Nephron (organoid): Measurements from ENCODE around the gene LCOR.

ENCODE experiments used
- H3K27ac Mint-ChIP-seq, 3 experiments: 2 replicates each; pipeline ENCODE4 v1.8.0; 2020; ENCODE audit warnings: mixed read lengths in 3 of 3, mild to moderate bottlenecking in 2 of 3, moderate library complexity in 1 of 3
- H3K27me3 Mint-ChIP-seq: 2 replicates; pipeline ENCODE4 v1.8.0; 2021; ENCODE audit warnings: low read depth, mild to moderate bottlenecking, moderate library complexity, mixed read lengths
- H3K36me3 Mint-ChIP-seq: 2 replicates; pipeline ENCODE4 v1.8.0; 2020; ENCODE audit warnings: low read depth, mixed read lengths
- H3K4me1 Mint-ChIP-seq: 2 replicates; pipeline ENCODE4 v1.8.0; 2020; ENCODE audit warnings: mixed read lengths
- H3K4me3 Mint-ChIP-seq, 3 experiments: 2 replicates each; pipeline ENCODE4 v1.8.0; 2020; ENCODE audit warnings: mild to moderate bottlenecking in 3 of 3, mixed read lengths in 3 of 3, moderate library complexity in 2 of 3
- H3K9me3 Mint-ChIP-seq: 2 replicates; pipeline ENCODE4 v1.8.0; 2020; ENCODE audit warnings: mixed read lengths
- TF ChIP-seq, protein P1 (sequence below), 3 experiments: fragments of 200-600 bp; sonication (generic); IDR thresholded peaks; one replicate each; pipeline ENCODE4 v1.5.0; 2021; ENCODE audit warnings: antibody characterized with exemption in 3 of 3; ENCODE audit not compliant: unreplicated experiment in 3 of 3

The LCOR gene

DNA sequence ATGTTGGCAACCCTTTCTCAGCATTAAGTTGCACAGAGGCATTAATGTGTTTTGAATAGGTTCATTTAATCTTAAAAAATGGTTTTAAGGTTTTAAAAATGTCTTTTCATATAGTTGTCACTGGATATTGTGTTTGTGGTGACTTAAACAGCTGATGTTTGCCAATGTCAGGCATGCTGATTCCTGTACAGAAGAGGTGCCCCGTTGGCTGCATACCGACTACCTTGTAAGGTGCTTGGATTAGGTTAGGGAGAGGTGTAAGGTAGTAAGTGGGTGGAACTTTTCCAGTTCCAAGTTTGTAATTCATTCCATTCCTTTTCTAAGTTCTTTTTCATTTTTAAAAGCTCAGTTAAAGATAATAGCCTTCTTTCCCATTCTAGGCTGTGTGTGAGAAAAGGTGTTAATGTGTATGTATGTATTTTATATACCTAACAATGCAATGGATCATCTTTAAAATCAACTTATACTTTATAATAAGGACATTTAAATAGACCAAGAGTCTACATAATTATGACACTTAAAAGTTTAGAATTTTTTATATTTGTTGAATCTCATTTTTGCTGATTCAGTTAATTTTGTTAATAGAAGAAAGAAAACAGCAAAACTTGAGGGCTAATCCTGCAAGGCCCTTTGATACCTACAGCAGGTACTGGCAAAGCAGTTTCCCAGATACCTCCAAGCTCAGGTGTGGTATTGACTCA, 155.2 kb downstream of the LCOR start:
- no peaks in the 10 kb centered on the region for H3K9me3 Mint-ChIP-seq
- H3K27ac Mint-ChIP-seq: no peak overlapping the region
- peaks cover 9% of the 10 kb centered on the region for H3K36me3 Mint-ChIP-seq
- no peaks in the 10 kb centered on the region for H3K27me3 Mint-ChIP-seq
- no peak overlapping the region for H3K4me3 Mint-ChIP-seq
- H3K4me1 Mint-ChIP-seq: peaks cover 28% of the 10 kb centered on the region
- TF ChIP-seq, protein P1, sequence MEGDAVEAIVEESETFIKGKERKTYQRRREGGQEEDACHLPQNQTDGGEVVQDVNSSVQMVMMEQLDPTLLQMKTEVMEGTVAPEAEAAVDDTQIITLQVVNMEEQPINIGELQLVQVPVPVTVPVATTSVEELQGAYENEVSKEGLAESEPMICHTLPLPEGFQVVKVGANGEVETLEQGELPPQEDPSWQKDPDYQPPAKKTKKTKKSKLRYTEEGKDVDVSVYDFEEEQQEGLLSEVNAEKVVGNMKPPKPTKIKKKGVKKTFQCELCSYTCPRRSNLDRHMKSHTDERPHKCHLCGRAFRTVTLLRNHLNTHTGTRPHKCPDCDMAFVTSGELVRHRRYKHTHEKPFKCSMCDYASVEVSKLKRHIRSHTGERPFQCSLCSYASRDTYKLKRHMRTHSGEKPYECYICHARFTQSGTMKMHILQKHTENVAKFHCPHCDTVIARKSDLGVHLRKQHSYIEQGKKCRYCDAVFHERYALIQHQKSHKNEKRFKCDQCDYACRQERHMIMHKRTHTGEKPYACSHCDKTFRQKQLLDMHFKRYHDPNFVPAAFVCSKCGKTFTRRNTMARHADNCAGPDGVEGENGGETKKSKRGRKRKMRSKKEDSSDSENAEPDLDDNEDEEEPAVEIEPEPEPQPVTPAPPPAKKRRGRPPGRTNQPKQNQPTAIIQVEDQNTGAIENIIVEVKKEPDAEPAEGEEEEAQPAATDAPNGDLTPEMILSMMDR (IDR thresholded peaks at IDR 0.05; ENCODE audit: unreplicated experiment in 3 of 3): no peak

GRCh38 chr10:96987842-96988175, 155.7 kb downstream of the LCOR start:
- H3K27ac Mint-ChIP-seq: no peak overlapping the region
- peaks cover 28% of the 10 kb centered on the region for H3K4me1 Mint-ChIP-seq
- no peak overlapping the region for H3K4me3 Mint-ChIP-seq
- no peaks in the 10 kb centered on the region for H3K27me3 Mint-ChIP-seq
- no peaks in the 10 kb centered on the region for H3K9me3 Mint-ChIP-seq
- TF ChIP-seq, protein P1 (IDR thresholded peaks at IDR 0.05; ENCODE audit: unreplicated experiment in 3 of 3): no peak
- peaks cover 4% of the 10 kb centered on the region for H3K36me3 Mint-ChIP-seq

DNA sequence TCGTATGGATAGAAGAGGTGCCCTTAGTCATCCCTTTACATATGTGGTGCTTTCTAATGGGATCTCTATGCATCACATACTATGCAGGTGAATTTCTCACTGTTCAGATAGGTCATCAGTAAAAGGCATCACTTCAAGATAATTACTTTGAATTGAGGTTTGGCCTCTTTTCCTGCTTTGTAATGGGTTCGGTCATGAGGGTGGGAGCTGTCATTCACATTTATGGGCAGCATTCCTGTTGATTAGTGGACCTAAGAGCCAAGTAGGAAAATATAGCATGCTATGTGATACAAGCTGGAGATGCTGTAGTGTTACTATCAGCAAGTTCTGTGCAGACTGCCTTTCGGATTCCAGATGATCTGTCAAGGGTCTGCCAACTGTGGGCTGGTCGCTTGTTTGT, 156.3 kb downstream of the LCOR start:
- no peaks in the 10 kb centered on the region for H3K36me3 Mint-ChIP-seq
- TF ChIP-seq, protein P1 (IDR thresholded peaks at IDR 0.05; ENCODE audit: unreplicated experiment in 3 of 3): no peak
- H3K9me3 Mint-ChIP-seq: no peaks in the 10 kb centered on the region
- H3K4me1 Mint-ChIP-seq: peaks cover 28% of the 10 kb centered on the region
- H3K27ac Mint-ChIP-seq: peak overlapping the region in 1 of 3 experiments; percentile 52
- H3K27me3 Mint-ChIP-seq: no peaks in the 10 kb centered on the region
- no peak overlapping the region for H3K4me3 Mint-ChIP-seq

DNA sequence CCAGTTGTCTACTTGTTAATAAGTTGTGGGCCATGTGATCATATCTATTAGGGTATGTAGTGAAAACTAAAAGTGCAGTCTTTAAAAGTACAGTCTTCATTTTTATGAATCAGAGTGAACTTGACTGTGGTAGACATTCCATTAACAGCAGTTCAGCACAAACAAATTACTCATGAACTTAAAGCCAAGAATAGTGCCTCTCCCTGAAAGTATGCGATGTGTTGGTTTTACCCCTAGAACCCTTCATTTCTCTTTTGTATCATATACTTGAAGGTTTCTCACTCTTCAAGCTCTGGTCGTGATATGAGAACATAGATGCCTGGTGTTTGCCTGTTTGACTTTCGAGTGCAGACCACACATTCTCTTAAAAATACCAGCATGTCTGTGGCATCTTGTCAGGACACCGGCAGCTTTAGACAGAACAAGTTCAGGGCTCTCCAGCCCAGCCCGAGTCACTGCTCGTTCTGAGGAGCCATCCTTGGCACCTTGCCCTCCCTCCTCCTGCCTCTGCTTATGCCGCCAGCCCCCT, 159.3 kb downstream of the LCOR start:
- no peak overlapping the region for H3K4me3 Mint-ChIP-seq
- no peaks in the 10 kb centered on the region for H3K27me3 Mint-ChIP-seq
- H3K36me3 Mint-ChIP-seq: no peaks in the 10 kb centered on the region
- H3K9me3 Mint-ChIP-seq: no peaks in the 10 kb centered on the region
- no peak overlapping the region for H3K27ac Mint-ChIP-seq
- H3K4me1 Mint-ChIP-seq: peaks cover 23% of the 10 kb centered on the region
- TF ChIP-seq, protein P1 (IDR thresholded peaks at IDR 0.05; ENCODE audit: unreplicated experiment in 3 of 3): no peak

GRCh38 chr10:96992721-96993120, 160.6 kb downstream of the LCOR start:
- TF ChIP-seq, protein P1 (IDR thresholded peaks at IDR 0.05; ENCODE audit: unreplicated experiment in 3 of 3): no peak
- H3K27ac Mint-ChIP-seq: no peak overlapping the region

GRCh38 chr10:96995851-96996250, 163.8 kb downstream of the LCOR start:
- Mint-ChIP-seq H3K9me3 (no peaks in the 10 kb centered on the region), H3K27ac (peak overlapping the region; percentile 53 to 75 (median 74)), H3K4me3 (no peak overlapping the region), H3K27me3 (no peaks in the 10 kb centered on the region), H3K4me1 (peaks cover 17% of the 10 kb centered on the region), H3K36me3 (no peaks in the 10 kb centered on the region)
- TF ChIP-seq, protein P1 (IDR thresholded peaks at IDR 0.05; ENCODE audit: unreplicated experiment in 3 of 3): no peak

More at GRCh38 chr10:96992721-96993120, 160.6 kb downstream of the LCOR start:
- no peaks in the 10 kb centered on the region for H3K9me3 Mint-ChIP-seq
- H3K36me3 Mint-ChIP-seq: no peaks in the 10 kb centered on the region
- no peaks in the 10 kb centered on the region for H3K27me3 Mint-ChIP-seq
- peaks cover 23% of the 10 kb centered on the region for H3K4me1 Mint-ChIP-seq
- no peak overlapping the region for H3K4me3 Mint-ChIP-seq
